B cell (primary cell): ENCODE data around the gene FBXO48. TPM values are rescaled to one million over a fixed set of nuclear protein-coding genes. Genes with fewer than 3 reads are reported as not detected.

ENCODE experiments used
- ATAC-seq: fragments of 200-7000 bp; cut with Tn5 transposase; one replicate; pipeline ENCODE4 v1.10.0; 2021; ENCODE audit warnings: low read depth, mild to moderate bottlenecking, moderate number of reproducible peaks, moderate library complexity
- CTCF ChIA-PET: fragments of 350-600 bp; sonication (Branson Sonifier 250); formaldehyde crosslinking; loops from one replicate; lab custom pipeline; 2021; ENCODE audit warnings: antibody characterized with exemption, inconsistent platforms; lab: Charles Lee
- POLR2A ChIA-PET: fragments of 350-600 bp; sonication (Branson Sonifier 250); formaldehyde crosslinking; loops from one replicate; lab custom pipeline; 2021; ENCODE audit warnings: antibody characterized with exemption; lab: Charles Lee
- DNase-seq: peaks from one replicate; pipeline ENCODE4 v3.0.0; 2013
- H2AFZ ChIP-seq: 2 replicates; pipeline ENCODE4 v1.6.1; 2012; ENCODE audit warnings: mild to moderate bottlenecking, low read depth, low read length; ENCODE audit not compliant: insufficient read depth, poor library complexity, severe bottlenecking
- H3K27ac ChIP-seq, 2 donors: 1 replicate in 1 of 2; 2 replicates in 1 of 2; pipeline ENCODE4 v1.5.1; 2012 to 2013; ENCODE audit warnings: low read length in 2 of 2, mild to moderate bottlenecking in 2 of 2, moderate library complexity in 1 of 2
- H3K27me3 ChIP-seq, 4 experiments: fragments of 200-600 bp in 1 of 4; sonication (generic) in 1 of 4; replicated peaks in 1 of 4; 1 replicate in 2 of 4; 2 replicates in 2 of 4; pipeline versions ENCODE4 v1.6.1 to v1.7.0; 2013 to 2016; ENCODE audit warnings: low read length in 3 of 4, mild to moderate bottlenecking in 2 of 4, mixed read lengths in 1 of 4, moderate library complexity in 1 of 4; ENCODE audit not compliant: insufficient read depth in 4 of 4, control insufficient read depth in 3 of 4; ENCODE audit errors: control extremely low read depth in 1 of 4
- H3K36me3 ChIP-seq, 2 experiments: replicated peaks in 1 of 2; 1 replicate in 1 of 2; 2 replicates in 1 of 2; pipeline versions ENCODE4 v1.6.1 to v1.7.1; 2013; ENCODE audit warnings: low read length in 1 of 2; ENCODE audit not compliant: insufficient read depth in 2 of 2, control insufficient read depth in 1 of 2; ENCODE audit errors: control extremely low read depth in 1 of 2, extremely low read depth in 1 of 2
- H3K4me1 ChIP-seq, 2 donors: fragments of 200-600 bp in 1 of 2; sonication (generic) in 1 of 2; 1 replicate in 1 of 2; 2 replicates in 1 of 2; pipeline versions ENCODE4 v1.5.1 to v1.6.1; 2013 to 2017; ENCODE audit warnings: low read length in 2 of 2; ENCODE audit not compliant: control insufficient read depth in 2 of 2, insufficient read depth in 2 of 2
- H3K4me2 ChIP-seq: replicated peaks from 2 replicates; pipeline ENCODE3; 2012; ENCODE audit warnings: mild to moderate bottlenecking, low read depth, low read length; ENCODE audit not compliant: poor library complexity, severe bottlenecking
- H3K4me3 ChIP-seq, 5 experiments: fragments of 200-600 bp in 1 of 5; sonication (generic) in 1 of 5; 1 replicate in 3 of 5; 2 replicates in 2 of 5; pipeline versions ENCODE4 v1.5.1 to v1.7.0; 2011 to 2016; ENCODE audit warnings: low read length in 4 of 5, mild to moderate bottlenecking in 4 of 5, low read depth in 2 of 5, control low read depth in 1 of 5, moderate library complexity in 1 of 5; ENCODE audit not compliant: insufficient read depth in 1 of 5; ENCODE audit errors: control extremely low read depth in 1 of 5, extremely low read depth in 1 of 5
- H3K79me2 ChIP-seq: fragments of 200-600 bp; sonication (generic); one replicate; pipeline ENCODE4 v1.6.0; 2016; ENCODE audit warnings: low read length; ENCODE audit not compliant: control insufficient read depth, insufficient read depth
- H3K9ac ChIP-seq: fragments of 200-600 bp; sonication (generic); 2 replicates; pipeline ENCODE4 v1.6.1; 2017; ENCODE audit warnings: mild to moderate bottlenecking, low read length, moderate library complexity
- H3K9me3 ChIP-seq, 3 donors: one replicate each; pipeline versions ENCODE4 v1.6.1 to v1.7.1; 2013; ENCODE audit warnings: low read length in 2 of 3; ENCODE audit not compliant: control insufficient read depth in 2 of 3, insufficient read depth in 1 of 3; ENCODE audit errors: control extremely low read depth in 1 of 3
- H4K20me1 ChIP-seq: 2 replicates; pipeline ENCODE4 v1.6.0; 2012; ENCODE audit warnings: mild to moderate bottlenecking, low read length; ENCODE audit not compliant: insufficient read depth, control insufficient read depth, poor library complexity, severe bottlenecking
- H3K27ac Mint-ChIP-seq: one replicate; pipeline ENCODE4 v1.8.0; 2021; ENCODE audit warnings: mixed read lengths
- H3K27me3 Mint-ChIP-seq: one replicate; pipeline ENCODE4 v1.8.0; 2021; ENCODE audit warnings: mixed read lengths
- H3K4me1 Mint-ChIP-seq: one replicate; pipeline ENCODE4 v1.8.0; 2021; ENCODE audit warnings: mixed read lengths
- H3K4me3 Mint-ChIP-seq: one replicate; pipeline ENCODE4 v1.8.0; 2021; ENCODE audit warnings: mixed read lengths
- H3K9me3 Mint-ChIP-seq: one replicate; pipeline ENCODE4 v1.8.0; 2022; ENCODE audit warnings: mixed read lengths; ENCODE audit not compliant: insufficient read depth
- CTCF ChIP-seq: fragments of 200-600 bp; IDR thresholded peaks from one replicate; pipeline ENCODE4 v1.8.0; 2022; ENCODE audit warnings: antibody characterized with exemption, mild to moderate bottlenecking
- EZH2 ChIP-seq: IDR thresholded peaks from 2 replicates; pipeline ENCODE4 v1.6.1; 2012; ENCODE audit warnings: borderline replicate concordance, low read depth, mild to moderate bottlenecking, moderate library complexity, low read length; ENCODE audit not compliant: insufficient read depth, poor library complexity, severe bottlenecking
- WGBS: methylation state at CpG from one replicate; pipeline ENCODE4 v1.1.5; 2013; ENCODE audit warnings: missing lambda C conversion rate; ENCODE audit not compliant: insufficient coverage; 5-methylcytosine and 5-hydroxymethylcytosine counted together
- intact Hi-C: fragments of 100-400 bp; cut with micrococcal nuclease; formaldehyde crosslinking; loops from one replicate; pipeline ENCODE4 v1.10.0; 2022
- polyA plus RNA-seq: library from polyadenylated mRNA; depleted of rRNA; stranded (reverse); fragments of >200 nt; gene quantifications from 2 replicates; pipeline ENCODE4 v1.2.3, GENCODE V29; 2012
- total RNA-seq, 2 donors: library from RNA; stranded (reverse); fragments of 120-200 nt in 1 of 2; gene quantifications; 1 replicate in 1 of 2; 2 replicates in 1 of 2; pipeline versions ENCODE4 v1.2.3 to v1.2.4, GENCODE V29; 2013 to 2022

The FBXO48 gene
- total and polyA plus RNA-seq, 2 donors (not counting 1 experiment from before 2014, with no cell fraction given) = 1.5 to 3.2 TPM

GRCh38 chr2:68465081-68465916 lies 1.8 kb downstream of the FBXO48 start:
- whole genome bisulfite sequencing = 90% methylated on average over 2 of the region's 7 CpGs
- no peak overlapping the region for H3K27ac ChIP-seq
- H2AFZ ChIP-seq = no peak overlapping the region
- H3K4me1 Mint-ChIP-seq = peaks cover 28% of the 10 kb centered on the region
- no peaks in the 10 kb centered on the region for H3K9me3 Mint-ChIP-seq
- ATAC-seq (no peak), DNase-seq (no peak)
- H3K9ac ChIP-seq = no peak overlapping the region
- H3K27me3 Mint-ChIP-seq = no peaks in the 10 kb centered on the region
- intact Hi-C loops = loop anchor here (5.0 to 10.0 kb wide), 4 partner anchors 302 to 1837 kb away; partner anchors contain the start of genes AAK1, FAM136A and GFPT1
- H3K4me1 ChIP-seq = peaks cover 11 to 15% of the 10 kb centered on the region in 2 donors
- TF ChIP-seq EZH2 (no peak), CTCF (no peak)
- no peaks in the 10 kb centered on the region for H3K9me3 ChIP-seq
- ChIA-PET POLR2A (no interaction called here), CTCF (interaction anchor here (0.7 to 7.5 kb wide), 16 partner anchors 11 to 1100 kb away, joined by 3 to 173 read pairs (median 16); no protein-coding TSS in a partner anchor)
- H3K79me2 ChIP-seq = peaks cover 23% of the 10 kb centered on the region
- H3K4me3 ChIP-seq = no peak overlapping the region
- H3K4me3 Mint-ChIP-seq = no peak overlapping the region
- H3K27ac Mint-ChIP-seq = no peak overlapping the region
- no peaks in the 10 kb centered on the region for H3K27me3 ChIP-seq
- no peak overlapping the region for H3K4me2 ChIP-seq
- no peaks in the 10 kb centered on the region for H4K20me1 ChIP-seq
- H3K36me3 ChIP-seq = no peaks in the 10 kb centered on the region

- Mint-ChIP-seq H3K9me3 (no peaks in the 10 kb centered on the region), H3K4me3 (no peak overlapping the region), H3K4me1 (peaks cover 28% of the 10 kb centered on the region), H3K27ac (peak overlapping the region; percentile 21), H3K27me3 (no peaks in the 10 kb centered on the region)
- CTCF ChIA-PET = interaction anchor here (0.7 to 7.5 kb wide), 18 partner anchors 22 to 1100 kb away, joined by 3 to 173 read pairs (median 14); no protein-coding TSS in a partner anchor
- intact Hi-C loops = loop anchor here (5.0 to 10.0 kb wide), 5 partner anchors 253 to 1838 kb away; partner anchors contain the start of genes AAK1, FAM136A and GFPT1
- Histone ChIP-seq H3K27me3 (no peaks in the 10 kb centered on the region), H3K9ac (no peak overlapping the region), H3K4me3 (no peak overlapping the region), H2AFZ (no peak overlapping the region), H3K4me2 (no peak overlapping the region), H4K20me1 (no peaks in the 10 kb centered on the region), H3K4me1 (peaks cover 11 to 15% of the 10 kb centered on the region in 2 donors), H3K9me3 (no peaks in the 10 kb centered on the region), H3K79me2 (peaks cover 18% of the 10 kb centered on the region), H3K36me3 (no peaks in the 10 kb centered on the region), H3K27ac (no peak overlapping the region)
- no peak for TF ChIP-seq EZH2
- no peak for TF ChIP-seq CTCF
- POLR2A ChIA-PET = no interaction called here
- WGBS = 100% methylated on average over 2 of the region's 5 CpGs
- DNase-seq = no peak
- ATAC-seq = no peak
Measured at GRCh38 chr2:68464651-68465050, 2.4 kb downstream of the FBXO48 start.
